Germinal center (tissue), 1 donor: Measurements from ENCODE around the gene NPAS3.

Source experiments
- DNase-seq: peaks from one replicate; pipeline ENCODE4 v3.0.0; 2012; ENCODE audit warnings: mixed read lengths, low spot score

Gene NPAS3

DNA sequence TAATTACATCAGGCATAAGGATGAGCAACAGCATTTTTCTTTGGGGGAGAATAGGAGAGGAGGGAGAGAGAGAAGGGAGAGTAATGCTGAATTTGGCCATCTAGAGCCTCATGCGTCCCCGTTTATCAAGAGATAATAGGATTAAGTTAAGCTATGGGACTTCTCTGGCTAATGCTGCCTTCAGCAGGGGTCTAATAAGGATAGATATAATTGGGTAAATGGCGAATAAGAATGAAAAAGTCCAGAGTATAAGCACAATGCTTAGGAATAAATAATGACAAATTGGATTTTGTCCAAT lies 542.2 kb downstream of the NPAS3 start:
- DNase-seq = no peak

DNA sequence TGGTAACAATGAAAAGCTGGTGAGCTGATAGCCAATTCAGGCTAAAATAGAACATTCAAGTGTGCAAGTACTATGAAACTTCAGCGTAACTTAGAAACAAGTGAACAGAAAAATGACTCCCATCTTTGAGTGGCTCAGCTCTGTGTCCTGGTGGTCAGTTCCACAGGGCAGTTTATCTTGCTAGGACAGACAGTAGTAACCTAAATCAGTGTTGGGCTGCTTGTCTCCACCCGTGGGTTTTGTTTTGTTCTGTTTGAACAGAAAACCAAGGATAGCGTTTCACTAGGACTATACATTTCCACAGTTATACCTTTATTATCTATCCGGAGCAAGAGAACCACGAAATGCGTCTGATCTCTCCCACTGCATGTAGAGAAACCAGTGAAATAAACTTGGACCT lies 544.4 kb downstream of the NPAS3 start:
- DNase-seq = no peak

DNA sequence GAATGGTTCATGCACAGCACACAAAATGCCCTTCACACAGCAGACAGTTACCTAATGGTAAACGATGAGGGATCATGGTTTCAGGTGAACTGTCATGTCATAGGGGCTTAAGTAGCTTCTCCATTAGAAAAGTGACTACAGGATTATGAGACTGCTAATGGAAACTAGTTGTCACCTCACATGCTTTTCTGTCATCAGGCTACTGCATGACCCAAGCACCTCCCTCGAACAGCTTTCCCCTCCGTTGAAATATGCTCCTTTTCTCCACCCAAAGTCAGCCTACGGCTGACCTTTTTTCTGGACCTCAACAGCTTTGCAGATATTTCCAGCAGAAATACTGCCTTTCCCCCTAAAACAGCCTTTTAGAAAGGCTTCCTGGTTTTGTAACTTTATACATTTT lies 544.9 kb downstream of the NPAS3 start:
- DNase-seq = no peak

GRCh38 chr14:33484264-33484663 lies 545.6 kb downstream of the NPAS3 start:
- DNase-seq = no peak

DNA sequence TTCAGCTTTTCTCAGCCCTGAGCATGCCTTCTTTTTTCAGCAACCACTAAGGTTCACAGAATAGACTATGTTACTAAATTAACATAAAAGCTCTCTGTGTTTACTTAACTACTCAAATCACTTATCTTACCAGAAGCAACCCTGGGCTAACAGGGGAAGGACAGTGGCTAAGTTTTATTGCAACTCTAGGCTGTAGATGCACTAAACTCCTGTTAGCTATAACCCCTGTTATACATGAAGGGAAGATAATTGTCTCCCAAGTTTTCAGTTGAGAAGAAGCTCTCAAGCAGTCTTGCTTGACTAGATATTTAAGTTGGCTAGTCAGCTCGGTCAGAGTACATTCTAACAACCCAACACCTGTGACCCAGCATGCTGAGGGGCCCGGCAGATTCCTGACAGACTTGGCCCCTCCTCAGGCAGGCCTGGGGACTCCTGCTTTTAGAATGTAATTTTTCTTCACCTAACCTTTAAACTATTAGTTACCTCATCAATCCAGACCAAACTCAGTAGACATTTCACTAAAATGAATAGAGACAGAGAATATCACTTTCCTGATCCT lies 547.7 kb downstream of the NPAS3 start:
- no peak for DNase-seq

- DNase-seq = no peak
Measured at GRCh38 chr14:33488582-33488981, 549.9 kb downstream of the NPAS3 start.

- no peak for DNase-seq
Measured at GRCh38 chr14:33490555-33490954, 551.9 kb downstream of the NPAS3 start.

DNA sequence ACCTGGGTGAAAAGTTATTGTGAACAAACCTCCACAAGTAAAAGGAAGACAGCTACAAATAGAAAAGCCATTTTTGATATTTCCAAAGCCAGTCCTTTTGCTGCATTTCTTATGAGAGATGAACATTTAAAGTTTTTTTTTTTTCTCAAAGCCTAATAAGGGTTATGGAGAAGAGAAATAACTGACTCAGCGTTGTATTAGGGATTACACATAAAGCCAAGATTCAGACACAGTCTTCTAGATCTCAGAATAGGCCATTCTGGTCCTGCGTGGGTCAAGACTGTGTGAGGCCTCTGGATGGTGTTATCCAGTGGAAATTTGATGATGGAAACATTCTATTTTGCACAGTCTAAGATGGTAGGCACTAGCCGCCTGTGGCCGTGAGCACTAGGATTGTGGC lies 552.4 kb downstream of the NPAS3 start:
- no peak for DNase-seq

DNA sequence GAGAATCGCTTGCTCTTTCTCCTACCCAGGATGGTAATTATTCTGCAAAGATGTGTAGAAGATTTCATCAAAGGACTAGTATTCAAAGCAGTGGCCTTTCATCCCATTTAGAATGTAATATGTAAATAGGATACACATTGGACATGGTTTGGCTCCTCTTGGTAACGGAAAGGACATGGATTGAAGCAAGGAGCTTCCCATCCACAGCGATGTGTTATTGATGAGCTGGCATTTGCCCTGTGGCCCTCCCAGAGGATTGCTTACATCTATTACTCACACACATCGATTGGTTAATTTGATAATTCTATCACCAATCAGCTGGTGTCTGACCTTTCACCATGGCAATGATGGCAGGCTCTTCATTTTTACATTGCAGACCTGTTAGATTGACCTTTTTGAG lies 553.8 kb downstream of the NPAS3 start:
- no peak for DNase-seq

- no peak for DNase-seq
Measured at GRCh38 chr14:33493266-33493665, 554.6 kb downstream of the NPAS3 start.

- no peak for DNase-seq
Measured at GRCh38 chr14:33493990-33494389, 555.3 kb downstream of the NPAS3 start.

DNA sequence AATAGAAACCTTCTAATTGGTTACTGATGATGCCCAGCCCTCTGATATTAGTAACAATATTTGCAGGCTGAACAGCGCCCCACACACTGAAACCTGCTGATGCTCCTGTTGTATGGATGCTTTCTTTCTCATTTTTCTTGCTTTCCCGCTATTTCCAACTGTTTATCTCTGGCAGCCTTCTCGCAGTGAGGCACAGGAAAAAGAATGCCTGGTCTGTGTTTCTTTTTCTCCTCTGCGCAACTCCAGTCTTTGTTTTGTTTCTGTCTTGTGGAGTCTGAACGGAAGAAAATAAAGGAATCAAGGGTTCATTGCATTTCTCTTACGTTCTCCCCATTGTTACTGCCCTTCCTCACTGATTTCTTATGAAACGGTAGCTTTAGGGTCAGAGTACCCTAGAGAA lies 561.0 kb downstream of the NPAS3 start:
- DNase-seq = no peak

DNA sequence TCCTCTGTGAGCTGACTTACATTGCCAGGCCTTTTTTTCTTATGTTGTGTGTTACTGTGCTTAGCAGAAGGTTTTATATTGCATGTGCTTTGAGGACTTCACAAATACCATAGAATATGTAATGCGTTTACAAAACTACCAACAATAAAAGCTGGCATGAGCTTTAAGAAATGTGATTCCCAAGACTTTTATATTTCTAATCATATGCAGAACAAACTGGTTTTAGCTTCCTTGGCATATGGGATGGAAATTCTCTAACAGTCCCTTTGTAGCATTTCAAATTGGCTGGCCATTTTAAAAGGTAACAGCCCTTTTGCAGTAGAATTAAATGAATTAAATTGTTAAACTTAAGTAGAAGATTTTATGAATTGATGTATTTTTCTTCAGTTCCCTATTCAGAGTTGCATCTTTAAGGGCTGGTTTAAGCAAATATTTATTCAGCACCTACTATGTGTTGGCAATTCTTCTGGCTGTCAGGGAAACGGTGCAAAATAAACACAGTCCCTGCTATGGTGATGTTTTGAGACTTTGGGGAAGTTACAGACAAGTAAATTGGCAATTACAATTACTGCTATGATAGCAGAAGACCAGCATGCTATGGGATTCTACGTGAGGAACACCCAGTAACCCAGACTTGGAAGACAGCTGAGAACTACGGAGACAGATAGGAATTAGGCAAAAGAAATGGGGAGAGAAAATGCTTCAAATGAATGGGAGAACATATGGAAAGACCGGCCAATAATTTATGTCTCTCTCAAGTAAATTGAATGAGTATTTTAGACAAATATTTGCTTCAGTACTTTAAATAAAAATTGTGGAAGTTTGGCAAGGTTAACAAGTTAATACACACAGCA lies 565.8 kb downstream of the NPAS3 start:
- DNase-seq = no peak

GRCh38 chr14:33505266-33505962 lies 566.7 kb downstream of the NPAS3 start:
- no peak for DNase-seq

DNA sequence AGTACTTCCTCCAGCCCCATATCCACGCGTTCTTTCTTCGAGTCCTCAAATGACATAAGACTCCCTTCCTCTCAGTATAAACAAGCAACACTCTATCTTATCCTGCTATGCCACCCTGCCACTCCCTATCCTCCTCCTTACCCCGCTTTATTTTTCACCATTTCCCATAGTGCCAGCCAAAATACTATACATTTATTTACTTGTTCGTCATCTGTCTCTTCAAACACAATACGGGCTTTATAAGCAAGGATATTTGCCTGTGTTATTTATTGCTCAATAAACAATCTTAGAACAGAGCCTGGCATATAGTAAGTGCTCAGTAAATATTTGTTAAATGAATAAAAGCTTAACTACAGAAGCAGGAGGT lies 567.3 kb downstream of the NPAS3 start:
- no peak for DNase-seq

DNA sequence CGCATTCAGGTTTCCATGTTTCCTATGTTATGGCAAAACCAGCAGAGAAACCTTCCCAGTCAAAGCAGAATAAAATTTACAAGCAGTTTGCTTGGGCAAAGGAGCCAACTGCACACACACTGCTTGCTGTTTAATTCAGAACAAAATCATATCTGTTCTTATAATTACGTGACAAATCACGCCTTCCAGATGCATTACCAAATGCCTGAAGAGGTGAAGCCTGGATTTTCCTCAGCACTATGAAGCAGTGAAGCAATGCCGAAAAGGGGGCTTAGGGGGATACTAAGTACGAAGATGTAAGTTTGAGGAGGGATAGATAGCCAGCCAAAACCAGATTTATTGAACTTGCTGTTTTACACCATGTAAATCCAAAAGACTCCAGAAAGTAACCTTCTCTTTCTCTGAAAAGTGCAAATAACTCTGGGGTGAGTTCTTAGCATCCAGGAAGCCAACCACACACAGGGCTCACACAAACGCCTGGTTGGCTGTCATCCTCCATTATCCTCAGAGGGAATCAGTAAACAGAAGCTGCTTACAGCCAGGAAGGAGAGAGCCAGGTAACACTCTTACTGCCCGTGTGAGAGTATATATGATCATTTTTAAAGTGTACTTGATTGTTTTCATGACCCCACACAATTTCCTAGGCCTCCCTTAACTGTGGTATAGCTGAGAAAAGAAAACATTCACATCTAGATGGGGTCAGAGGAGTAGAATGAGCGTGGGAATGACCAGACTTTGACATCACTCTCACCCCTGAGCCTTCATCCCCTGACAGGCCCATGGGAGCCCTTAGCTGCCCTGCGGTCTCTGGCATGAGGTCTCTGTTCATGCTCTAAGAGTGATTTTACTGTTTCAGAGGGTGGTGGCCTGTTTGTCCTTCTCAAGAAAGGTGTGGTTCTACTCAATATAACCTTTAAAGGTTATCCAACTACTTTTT lies 569.7 kb downstream of the NPAS3 start:
- no peak for DNase-seq

DNA sequence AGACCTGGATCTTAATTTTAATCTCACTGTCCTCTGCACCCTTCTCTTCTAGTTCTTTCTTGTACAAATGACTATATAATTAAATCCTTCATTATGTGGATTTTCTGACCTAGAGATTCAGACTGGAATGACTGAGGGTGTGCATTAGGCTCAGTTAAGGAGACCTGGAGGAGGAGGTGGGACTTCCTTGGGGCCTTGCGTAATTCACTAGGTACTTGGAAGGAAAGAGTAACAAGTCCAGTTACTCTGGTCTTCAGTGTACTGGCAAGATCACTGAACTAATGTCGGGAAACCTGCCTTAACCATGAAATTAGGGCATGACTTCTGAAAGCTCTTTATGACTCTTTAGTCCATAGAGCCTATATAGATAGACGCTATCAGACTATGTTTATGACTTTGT lies 570.8 kb downstream of the NPAS3 start:
- no peak for DNase-seq

DNA sequence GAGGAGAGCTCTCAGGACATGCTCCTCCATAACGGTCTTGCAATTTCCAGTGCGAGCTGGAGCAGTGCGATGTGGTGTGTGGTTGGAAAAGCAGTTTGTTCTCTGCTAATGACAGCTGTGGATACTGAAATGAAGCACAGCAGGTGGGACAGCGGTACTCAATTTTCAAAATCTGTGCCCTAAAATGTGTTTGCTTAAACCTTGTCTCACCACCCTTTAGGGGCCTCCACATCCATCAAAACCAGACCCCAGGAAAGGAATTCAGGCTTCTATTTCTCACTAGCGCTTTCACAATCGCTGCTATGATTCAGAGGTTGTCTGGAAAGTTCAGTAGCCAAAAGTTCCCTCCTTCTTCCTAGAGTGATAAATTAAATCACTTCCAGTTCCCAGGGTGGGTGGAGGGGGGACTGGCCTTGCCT lies 571.4 kb downstream of the NPAS3 start:
- DNase-seq = no peak

DNA sequence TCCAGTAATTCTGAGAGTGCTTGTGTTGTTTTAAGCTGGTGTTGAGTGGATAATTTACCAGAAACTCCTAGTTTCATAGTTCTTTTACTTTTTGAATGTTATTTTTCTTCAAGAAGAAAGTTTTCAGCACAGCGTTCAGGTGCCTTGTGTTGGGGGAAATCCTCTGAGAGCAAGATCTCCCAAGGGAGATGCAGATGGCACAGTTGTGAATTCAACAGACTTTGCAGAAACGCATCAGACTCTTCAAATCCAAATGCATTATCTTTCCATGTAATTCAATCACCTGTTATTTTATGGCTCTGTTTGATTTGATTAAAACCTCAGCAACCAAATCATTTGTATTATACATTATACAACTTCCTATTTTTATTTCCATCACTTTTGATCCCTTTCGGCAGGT lies 572.3 kb downstream of the NPAS3 start:
- DNase-seq = no peak

GRCh38 chr14:33511851-33512640 lies 573.4 kb downstream of the NPAS3 start:
- DNase-seq = no peak

- no peak for DNase-seq
Measured at GRCh38 chr14:33515441-33515840, 576.8 kb downstream of the NPAS3 start.

GRCh38 chr14:33515899-33516298 lies 577.2 kb downstream of the NPAS3 start:
- no peak for DNase-seq
